Stimulated activated CD8-positive, alpha-beta memory T cell treated with anti-CD3 and anti-CD28 coated beads, Interleukin-12 subunit alpha, Interleukin-12 subunit beta, amount 100 ng/mL, for 4 hours (primary cell): Measurements from ENCODE around the gene RAD52.
"Not testable (repeated sequence)": the region's sequence is repeated elsewhere in the genome, so short reads cannot be mapped to it uniquely, and the experiment has no call there.

Experiments used
- DNase-seq: peaks from one replicate; pipeline ENCODE4 v3.0.0-alpha.2; 2020; ENCODE audit warnings: low read depth

Gene RAD52

GRCh38 chr12:967641-968040 is 18.1 kb upstream of the RAD52 start:
- DNase-seq, result no peak

GRCh38 chr12:966724-967123 is 17.2 kb upstream of the RAD52 start:
- DNase-seq, result no peak

- no peak for DNase-seq
These were observed 9.2 kb upstream of the RAD52 start for GRCh38 chr12:958588-959123.

GRCh38 chr12:955939-956338 is 6.4 kb upstream of the RAD52 start:
- DNase-seq, result no peak

- DNase-seq, result no peak
These were observed 5.2 kb upstream of the RAD52 start for GRCh38 chr12:954741-955140.

GRCh38 chr12:953776-954175 is 4.3 kb upstream of the RAD52 start:
- DNase-seq, result no peak

GRCh38 chr12:951176-951575 is 1.7 kb upstream of the RAD52 start:
- no peak for DNase-seq

GRCh38 chr12:948238-948637 is 1.3 kb downstream of the RAD52 start:
- DNase-seq, result no peak

GRCh38 chr12:946631-947030 is 2.9 kb downstream of the RAD52 start:
- DNase-seq, result no peak

GRCh38 chr12:946212-946611 is 3.3 kb downstream of the RAD52 start:
- DNase-seq, result no peak

- DNase-seq, result no peak
These were observed 5.3 kb downstream of the RAD52 start for GRCh38 chr12:944211-944610.

- no peak for DNase-seq
These were observed 6.4 kb downstream of the RAD52 start for GRCh38 chr12:943051-943450.

- no peak for DNase-seq
These were observed 10.7 kb downstream of the RAD52 start for GRCh38 chr12:938810-939209.

GRCh38 chr12:936377-937345 is 12.8 kb downstream of the RAD52 start:
- no peak for DNase-seq

GRCh38 chr12:935891-936290 is 13.6 kb downstream of the RAD52 start:
- not testable (repeated sequence) for DNase-seq

- DNase-seq, result no peak
These were observed 17.9 kb downstream of the RAD52 start for GRCh38 chr12:931591-931990.

GRCh38 chr12:931060-931459 is 18.4 kb downstream of the RAD52 start:
- no peak for DNase-seq

GRCh38 chr12:926641-927040 is 22.9 kb downstream of the RAD52 start:
- DNase-seq, result no peak

- DNase-seq, result no peak
These were observed 27.2 kb downstream of the RAD52 start for GRCh38 chr12:922285-922684.

- no peak for DNase-seq
These were observed 28.8 kb downstream of the RAD52 start for GRCh38 chr12:920676-921075.

GRCh38 chr12:916712-917445 is 32.6 kb downstream of the RAD52 start:
- DNase-seq, result no peak

- no peak for DNase-seq
These were observed 33.3 kb downstream of the RAD52 start for GRCh38 chr12:916240-916639.

- no peak for DNase-seq
These were observed 34.4 kb downstream of the RAD52 start for GRCh38 chr12:915090-915489.
